Right atrium auricular region (tissue), 2 donors: Measurements from ENCODE around the gene PDE4D. TPM values are rescaled to one million over a fixed set of nuclear protein-coding genes. Genes with fewer than 3 reads are reported as not detected.

Experiments used
- DNase-seq: peaks from one replicate; pipeline ENCODE4 v3.0.0-alpha.2; 2019; ENCODE audit warnings: low spot score
- H3K27ac ChIP-seq, 2 donors: fragments of 200-600 bp; sonication (generic); 1 replicate in 1 of 2; 2 replicates in 1 of 2; pipeline ENCODE4 v1.5.1; 2016 to 2019
- H3K27me3 ChIP-seq, 2 donors: fragments of 200-600 bp; sonication (generic); one replicate each; pipeline versions ENCODE4 v1.5.1 to v1.6.0; 2017 to 2019
- H3K36me3 ChIP-seq: fragments of 200-600 bp; sonication (generic); one replicate; pipeline ENCODE4 v1.5.1; 2016
- H3K4me1 ChIP-seq, 2 donors: fragments of 200-600 bp; sonication (generic); one replicate each; pipeline versions ENCODE4 v1.5.1 to v1.6.0; 2017 to 2019
- H3K4me3 ChIP-seq, 2 donors: fragments of 200-600 bp; sonication (generic); 1 replicate in 1 of 2; 2 replicates in 1 of 2; pipeline ENCODE4 v1.5.1; 2017 to 2019; ENCODE audit warnings: mild to moderate bottlenecking in 1 of 2, moderate library complexity in 1 of 2
- H3K9me3 ChIP-seq, 2 donors: fragments of 200-600 bp; sonication (generic); one replicate each; pipeline ENCODE4 v1.5.1; 2019
- total RNA-seq, 2 donors: library from RNA; depleted of rRNA; stranded (reverse); fragments of >200 nt; gene quantifications; one replicate each; pipeline ENCODE4 v1.1.0, GENCODE V29; 2016
- TF ChIP-seq, protein P1 (sequence below), 2 donors: fragments of 200-600 bp; sonication (generic); IDR thresholded peaks; one replicate each; pipeline ENCODE4 v1.5.1; 2019; ENCODE audit warnings: antibody characterized with exemption in 2 of 2

PDE4D gene
- total RNA-seq, 2 donors from 2014 or later, result 43.3 to 44.0 TPM

DNA sequence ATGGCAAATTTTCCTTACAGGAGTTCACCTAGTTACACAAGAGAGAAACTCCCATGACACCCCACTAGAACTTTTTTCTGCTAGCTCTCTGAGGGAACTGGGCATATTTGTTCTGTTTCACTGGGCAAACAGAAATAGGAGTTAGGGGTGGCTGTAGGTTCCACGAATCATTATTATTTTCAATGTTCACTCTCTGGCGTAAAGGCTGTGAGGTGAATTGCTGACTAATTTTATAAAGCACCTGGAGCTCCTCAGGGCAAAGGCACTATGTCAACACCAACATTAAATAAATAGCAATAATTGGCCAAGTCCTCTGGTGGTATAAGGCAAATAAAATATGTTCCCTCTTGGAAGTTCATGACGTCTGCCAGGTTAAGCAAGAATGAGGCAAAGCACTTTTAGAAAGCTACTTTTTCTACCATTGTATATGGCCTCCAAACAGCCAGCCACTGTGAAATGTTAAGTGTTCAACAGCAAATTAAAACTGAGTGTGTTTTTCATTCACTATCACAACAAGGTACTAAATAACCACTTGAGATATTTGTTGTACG lies 344.6 kb downstream of the PDE4D start:
- Histone ChIP-seq H3K36me3 (no peaks in the 10 kb centered on the region), H3K4me1 (peaks cover 0 to 6% of the 10 kb centered on the region in 2 donors), H3K27me3 (no peaks in the 10 kb centered on the region), H3K4me3 (no peak overlapping the region), H3K9me3 (no peaks in the 10 kb centered on the region), H3K27ac (no peak overlapping the region)
- TF ChIP-seq, protein P1, sequence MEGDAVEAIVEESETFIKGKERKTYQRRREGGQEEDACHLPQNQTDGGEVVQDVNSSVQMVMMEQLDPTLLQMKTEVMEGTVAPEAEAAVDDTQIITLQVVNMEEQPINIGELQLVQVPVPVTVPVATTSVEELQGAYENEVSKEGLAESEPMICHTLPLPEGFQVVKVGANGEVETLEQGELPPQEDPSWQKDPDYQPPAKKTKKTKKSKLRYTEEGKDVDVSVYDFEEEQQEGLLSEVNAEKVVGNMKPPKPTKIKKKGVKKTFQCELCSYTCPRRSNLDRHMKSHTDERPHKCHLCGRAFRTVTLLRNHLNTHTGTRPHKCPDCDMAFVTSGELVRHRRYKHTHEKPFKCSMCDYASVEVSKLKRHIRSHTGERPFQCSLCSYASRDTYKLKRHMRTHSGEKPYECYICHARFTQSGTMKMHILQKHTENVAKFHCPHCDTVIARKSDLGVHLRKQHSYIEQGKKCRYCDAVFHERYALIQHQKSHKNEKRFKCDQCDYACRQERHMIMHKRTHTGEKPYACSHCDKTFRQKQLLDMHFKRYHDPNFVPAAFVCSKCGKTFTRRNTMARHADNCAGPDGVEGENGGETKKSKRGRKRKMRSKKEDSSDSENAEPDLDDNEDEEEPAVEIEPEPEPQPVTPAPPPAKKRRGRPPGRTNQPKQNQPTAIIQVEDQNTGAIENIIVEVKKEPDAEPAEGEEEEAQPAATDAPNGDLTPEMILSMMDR (IDR thresholded peaks at IDR 0.05), result no peak
- no peak for DNase-seq

DNA sequence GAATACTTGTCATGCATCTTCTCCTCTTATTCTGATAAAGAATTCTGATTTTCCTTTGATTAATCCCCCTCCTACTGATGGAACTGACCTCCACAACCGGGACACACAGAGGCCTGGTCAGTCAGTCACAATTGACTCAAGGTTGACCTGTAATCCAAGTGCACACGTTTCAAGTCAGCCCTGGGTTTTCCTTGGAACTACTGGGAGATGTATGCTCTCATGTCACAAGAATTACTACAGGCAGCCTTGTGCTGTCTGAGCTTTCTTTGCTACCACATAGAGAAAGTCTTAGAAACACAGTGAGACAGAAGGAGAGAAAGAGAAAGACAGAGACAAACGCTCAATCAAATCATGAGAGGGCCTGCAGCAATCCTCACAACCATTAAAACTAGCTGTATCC lies 345.8 kb downstream of the PDE4D start:
- H3K4me1 ChIP-seq, result peaks cover 0 to 17% of the 10 kb centered on the region in 2 donors
- no peak overlapping the region for H3K27ac ChIP-seq
- no peaks in the 10 kb centered on the region for H3K36me3 ChIP-seq
- DNase-seq, result no peak
- TF ChIP-seq, protein P1 (IDR thresholded peaks at IDR 0.05), result no peak
- no peaks in the 10 kb centered on the region for H3K27me3 ChIP-seq
- H3K9me3 ChIP-seq, result no peaks in the 10 kb centered on the region
- no peak overlapping the region for H3K4me3 ChIP-seq

DNA sequence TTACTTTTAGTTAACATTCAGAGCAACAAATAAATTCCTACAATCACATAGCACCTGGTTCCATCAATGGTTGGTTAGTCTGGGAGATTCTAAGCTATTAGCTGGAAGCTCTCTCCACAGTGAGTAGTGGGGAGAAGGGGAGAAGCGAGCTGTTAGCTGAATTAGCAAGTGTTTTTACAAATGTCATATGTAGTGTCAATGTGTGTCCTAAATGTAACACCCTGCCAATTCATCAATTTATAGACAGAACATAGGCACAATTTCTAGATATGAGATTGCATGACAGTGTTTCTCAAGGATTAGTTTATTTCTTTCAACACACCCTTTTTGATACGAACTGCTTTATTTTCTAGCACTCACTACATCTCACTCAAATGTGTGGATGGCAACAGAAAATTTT lies 349.0 kb downstream of the PDE4D start:
- Histone ChIP-seq H3K27ac (peak overlapping the region in 1 of 2 donors; percentile 14), H3K9me3 (no peaks in the 10 kb centered on the region), H3K4me1 (peaks cover 0 to 18% of the 10 kb centered on the region in 2 donors), H3K36me3 (no peaks in the 10 kb centered on the region), H3K27me3 (no peaks in the 10 kb centered on the region), H3K4me3 (no peak overlapping the region)
- no peak for DNase-seq
- TF ChIP-seq, protein P1 (IDR thresholded peaks at IDR 0.05), result no peak

DNA sequence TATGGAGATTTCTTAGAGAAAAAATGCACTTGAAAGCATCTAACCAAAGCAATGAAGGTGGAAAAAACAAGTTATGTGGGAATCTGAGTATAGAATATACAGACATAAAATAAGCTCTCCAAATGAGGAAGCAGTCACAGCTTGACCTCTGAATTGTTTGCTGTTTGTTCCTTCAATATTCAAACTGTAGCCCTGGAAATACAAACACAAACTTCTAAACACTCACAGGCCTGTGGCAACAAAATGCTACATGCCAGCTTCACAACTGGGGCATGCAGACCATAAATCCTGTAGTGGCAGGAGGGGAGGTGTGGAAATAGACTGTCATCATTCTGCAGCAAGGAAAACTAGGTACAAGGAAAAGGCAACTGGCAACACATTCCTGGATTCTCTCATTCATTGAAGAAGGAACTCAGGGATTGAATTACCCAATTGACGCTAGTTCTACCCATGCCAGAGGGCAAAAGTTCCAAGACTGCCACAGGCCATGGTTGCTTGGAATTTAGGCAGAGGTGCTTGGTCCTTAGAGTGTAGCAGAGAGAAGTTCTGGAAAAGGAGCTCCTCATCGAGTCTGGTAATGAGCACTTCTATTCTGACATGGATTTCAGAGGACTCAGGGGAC lies 349.6 kb downstream of the PDE4D start:
- Histone ChIP-seq H3K27ac (peak overlapping the region; percentile 14 to 41), H3K4me3 (no peak overlapping the region), H3K27me3 (no peaks in the 10 kb centered on the region), H3K36me3 (no peaks in the 10 kb centered on the region), H3K9me3 (no peaks in the 10 kb centered on the region), H3K4me1 (peaks cover 0 to 18% of the 10 kb centered on the region in 2 donors)
- DNase-seq, result no peak
- TF ChIP-seq, protein P1 (IDR thresholded peaks at IDR 0.05), result no peak

DNA sequence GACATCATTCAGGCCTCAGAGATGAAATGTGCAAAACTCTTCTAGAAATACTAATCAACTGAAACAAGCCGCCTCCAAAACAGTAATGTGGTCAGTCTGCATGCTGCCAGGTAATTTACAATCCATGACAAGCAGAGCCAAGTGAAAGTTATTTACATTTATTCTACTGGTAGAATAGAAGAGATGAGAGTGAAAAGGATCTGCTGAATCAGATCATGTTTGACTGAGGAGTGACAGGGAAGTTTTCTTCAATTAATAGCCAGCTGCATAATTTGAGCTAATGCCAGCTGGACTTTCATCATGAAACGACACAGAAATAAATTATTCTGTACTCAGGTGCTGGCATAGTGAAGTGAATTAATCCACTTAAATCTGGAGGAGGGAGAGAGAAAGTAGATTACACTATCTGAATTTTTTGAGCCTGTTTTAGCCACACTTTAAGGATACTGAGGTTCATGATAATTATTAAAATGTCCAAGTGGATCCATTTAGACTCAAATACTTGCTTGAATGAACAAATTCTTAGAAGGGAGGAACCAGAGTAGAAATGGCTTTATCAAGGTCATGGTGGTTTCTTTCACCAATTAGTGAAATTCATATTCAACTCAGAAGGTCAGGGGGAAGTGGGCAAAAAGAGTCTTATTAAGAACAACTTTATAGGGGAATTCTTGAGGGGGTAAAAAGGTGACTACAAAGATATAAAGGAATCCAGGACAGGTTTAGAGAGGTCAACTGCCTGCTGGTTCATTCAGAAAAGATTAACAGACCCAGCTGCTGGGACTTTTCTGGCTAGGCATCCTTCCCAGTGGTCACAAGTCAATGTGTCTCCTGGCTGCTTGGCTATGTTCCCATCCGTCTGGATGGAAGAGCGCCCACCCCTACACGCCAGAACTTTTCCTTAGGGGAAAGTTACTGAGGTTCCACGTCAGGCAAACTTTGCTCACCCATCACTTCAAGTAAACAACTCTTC lies 350.4 kb downstream of the PDE4D start:
- TF ChIP-seq, protein P1 (IDR thresholded peaks at IDR 0.05), result no peak
- Histone ChIP-seq H3K27ac (peak overlapping the region; percentile 14 to 41), H3K27me3 (no peaks in the 10 kb centered on the region), H3K4me1 (peaks cover 0 to 18% of the 10 kb centered on the region in 2 donors), H3K9me3 (no peaks in the 10 kb centered on the region), H3K36me3 (no peaks in the 10 kb centered on the region), H3K4me3 (no peak overlapping the region)
- no peak for DNase-seq
